ENCODE results near the gene CENPX.

CENPX gene

GRCh38 chr17:81980707-81981343, 41.9 kb downstream of the CENPX start:
- DNase-seq (ENCODE audit: low read depth in 2 of 2): no peak

DNA sequence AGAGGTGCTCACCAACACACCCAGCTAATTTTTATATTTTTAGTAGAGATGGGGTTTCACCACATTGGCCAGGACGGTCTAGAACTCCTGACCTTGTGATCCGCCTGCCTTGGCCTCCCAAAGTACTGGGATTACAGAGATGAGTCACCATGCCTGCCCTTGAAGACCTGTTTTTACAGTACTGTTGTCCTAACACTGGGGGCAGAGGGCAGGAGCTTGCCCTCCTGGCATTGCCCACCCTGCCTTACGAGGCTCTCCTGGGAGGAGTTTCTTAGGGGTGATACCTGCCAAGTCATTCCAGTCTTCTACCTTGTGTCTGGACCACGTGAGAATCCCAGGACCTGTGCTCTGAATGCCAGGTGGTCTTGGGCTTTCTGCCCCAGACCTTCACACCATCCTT, 42.6 kb downstream of the CENPX start:
- no peak for DNase-seq (ENCODE audit: low read depth in 2 of 2)

- no peak for DNase-seq (ENCODE audit: low read depth in 2 of 2)
Observed at GRCh38 chr17:81978524-81979298, 44.0 kb downstream of the CENPX start.

DNA sequence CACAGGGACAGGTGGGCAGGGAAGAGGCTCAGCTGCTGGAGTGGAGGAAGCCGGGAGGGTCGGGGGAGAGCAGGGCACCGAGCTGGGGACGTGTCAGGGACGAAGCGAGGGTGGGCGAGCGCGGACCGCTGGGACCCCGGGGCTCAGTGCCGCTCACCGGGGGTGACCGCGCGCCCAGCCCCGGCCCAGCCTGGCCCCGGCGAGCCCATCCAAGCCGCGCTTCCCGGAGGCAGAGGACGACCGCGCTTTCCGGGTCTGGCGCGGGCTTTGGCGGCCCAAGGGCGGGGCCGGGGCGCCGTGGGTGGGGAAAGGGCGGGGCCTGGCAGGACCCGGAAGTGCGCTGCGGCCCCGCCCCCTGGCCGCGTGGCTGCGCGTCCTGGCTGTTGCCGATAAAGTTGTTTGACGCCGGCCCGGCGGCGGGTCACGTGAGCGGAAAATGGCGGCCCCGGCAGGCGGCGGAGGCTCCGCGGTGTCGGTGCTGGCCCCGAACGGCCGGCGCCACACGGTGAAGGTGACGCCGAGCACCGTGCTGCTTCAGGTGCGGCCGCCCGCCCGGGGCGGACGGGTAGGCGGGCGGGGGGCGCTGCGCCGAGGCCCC, 45.4 kb downstream of the CENPX start, which contains the start of gene ASPSCR1:
Gene ASPSCR1, plus strand, starts transcription at position 419 of the 598 bp plus-strand sequence. Its CDS starts 18 bp downstream, at position 437.
- DNase-seq (ENCODE audit: low read depth in 2 of 2): peak; percentile 76 to 77

- no peak for DNase-seq (ENCODE audit: low read depth in 2 of 2)
Observed at GRCh38 chr17:81976332-81977210, 46.1 kb downstream of the CENPX start.

DNA sequence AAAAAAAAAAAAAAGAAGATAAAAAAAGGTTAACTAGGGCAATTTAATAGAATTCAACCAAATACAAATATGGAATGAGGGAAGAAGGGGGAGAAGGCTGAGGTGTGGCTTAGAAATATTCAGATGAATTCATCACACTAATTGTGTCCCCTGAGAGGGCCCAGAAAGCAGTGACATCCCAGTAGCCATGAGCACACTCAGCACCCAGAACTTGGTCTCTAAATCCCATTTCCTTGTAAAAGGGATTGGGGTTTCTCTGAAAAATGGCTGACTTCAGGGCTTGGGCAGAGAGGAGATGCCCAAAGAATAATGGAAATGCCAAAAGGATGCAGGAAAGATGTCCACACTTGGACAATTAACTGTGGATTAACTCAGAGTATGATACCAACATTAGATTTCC, 49.2 kb downstream of the CENPX start:
- no peak for DNase-seq (ENCODE audit: low read depth in 2 of 2)

DNA sequence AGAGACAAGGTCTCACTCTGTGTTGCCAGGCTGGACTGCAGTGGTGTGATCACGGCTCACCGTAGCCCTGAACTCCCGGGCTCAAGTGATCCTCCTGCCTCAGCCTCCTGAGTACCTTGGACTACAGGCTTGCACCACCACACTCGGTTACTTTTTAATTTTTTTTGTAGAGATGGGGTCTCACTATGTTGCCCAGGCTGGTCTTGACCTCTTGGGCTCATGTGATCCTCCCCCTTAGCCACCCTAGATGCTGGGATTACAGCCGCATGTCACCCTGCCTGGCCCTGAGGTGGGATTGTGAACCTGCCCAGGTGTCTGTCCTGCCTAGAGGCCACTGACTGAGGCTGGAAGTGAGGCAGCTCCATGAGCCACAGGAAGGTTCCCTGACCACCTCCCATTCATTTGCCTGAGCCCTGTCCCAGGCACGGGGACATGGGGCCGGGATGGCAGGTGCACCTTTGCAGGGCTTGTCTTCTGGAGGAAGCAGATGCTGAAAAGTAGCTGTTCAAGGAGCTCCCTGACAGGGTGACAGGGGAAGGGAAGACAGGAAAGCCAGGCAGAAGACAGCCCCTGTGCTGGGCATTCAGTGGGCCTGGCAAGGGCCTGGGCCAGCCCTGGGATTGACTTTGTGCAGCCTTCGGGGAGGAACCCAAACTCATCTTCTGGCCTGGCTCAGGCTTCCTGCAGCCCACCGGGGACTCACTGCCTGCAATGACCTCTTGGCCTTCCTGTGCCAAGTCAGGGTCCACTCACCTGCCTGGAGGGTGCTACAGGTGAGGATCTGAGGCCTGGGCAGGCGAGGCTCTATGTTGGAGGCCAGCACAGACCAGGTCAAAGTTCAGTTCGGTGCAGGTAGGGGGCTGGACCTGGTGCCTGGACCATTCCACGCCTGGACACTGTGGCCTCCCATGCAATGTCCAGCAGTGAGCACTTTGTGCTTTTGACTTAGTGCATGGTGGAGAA, 53.5 kb downstream of the CENPX start:
- no peak for DNase-seq (ENCODE audit: low read depth in 2 of 2)

All from fibroblast of skin of left biceps (primary cell).